Gastroesophageal sphincter (tissue), 4 donors: ENCODE measurements around the gene STYXL2. TPM values are rescaled to one million over a fixed set of nuclear protein-coding genes. Genes with fewer than 3 reads are reported as not detected.

Experiments used
- ATAC-seq: fragments of 150-250 bp; one replicate; pipeline ENCODE4 v1.9.1; 2016; ENCODE audit warnings: mild to moderate bottlenecking, moderate library complexity
- H3K27ac ChIP-seq, 4 donors: fragments of 200-600 bp; sonication (generic) in 3 of 4; 1 replicate in 3 of 4; 2 replicates in 1 of 4; pipeline ENCODE4 v1.5.1; 2016 to 2019
- H3K27me3 ChIP-seq: fragments of 200-600 bp; sonication (generic); one replicate; pipeline ENCODE4 v1.5.1; 2019
- H3K36me3 ChIP-seq, 2 donors: fragments of 200-600 bp; sonication (generic); one replicate each; pipeline ENCODE4 v1.5.1; 2019; ENCODE audit warnings: control low read depth in 1 of 2
- H3K4me1 ChIP-seq, 3 donors: fragments of 200-600 bp; sonication (generic); 1 replicate in 2 of 3; 2 replicates in 1 of 3; pipeline ENCODE4 v1.5.1; 2016 to 2019; ENCODE audit warnings: control low read depth in 2 of 3
- H3K4me3 ChIP-seq, 2 donors: fragments of 200-600 bp; sonication (generic); one replicate each; pipeline ENCODE4 v1.5.1; 2019; ENCODE audit warnings: mild to moderate bottlenecking in 1 of 2, moderate library complexity in 1 of 2
- H3K9me3 ChIP-seq, 3 donors: fragments of 200-600 bp; sonication (generic); one replicate each; pipeline ENCODE4 v1.5.1; 2017 to 2019; ENCODE audit warnings: control low read depth in 2 of 3
- CTCF ChIP-seq, 4 experiments: fragments of 200-600 bp in 2 of 4; fragments of 450-650 bp in 2 of 4; sonication (generic) in 1 of 4; IDR thresholded peaks; one replicate each; pipeline ENCODE4 v1.5.1; 2017 to 2019; ENCODE audit warnings: antibody characterized with exemption in 4 of 4, mild to moderate bottlenecking in 2 of 4, moderate library complexity in 2 of 4
- EP300 ChIP-seq: sonication (generic); formaldehyde crosslinking; IDR thresholded peaks from one replicate; pipeline ENCODE4 v1.6.1; 2017; ENCODE audit warnings: antibody characterized with exemption, mild to moderate bottlenecking
- POLR2A ChIP-seq, 2 donors: fragments of 450-650 bp; IDR thresholded peaks; one replicate each; pipeline ENCODE4 v1.6.1; 2017; ENCODE audit warnings: antibody characterized with exemption in 2 of 2, mild to moderate bottlenecking in 2 of 2, moderate library complexity in 1 of 2
- POLR2AphosphoS5 ChIP-seq: sonication (generic); formaldehyde crosslinking; IDR thresholded peaks from one replicate; pipeline ENCODE4 v1.6.1; 2017; ENCODE audit warnings: antibody characterized with exemption
- WGBS, 2 donors: methylation state at CpG; one replicate each; pipeline ENCODE4 v1.1.5; 2018; ENCODE audit warnings: low coverage in 1 of 2; 5-methylcytosine and 5-hydroxymethylcytosine counted together
- total RNA-seq, 4 donors: library from RNA; depleted of rRNA; stranded (reverse); fragments of >200 nt; gene quantifications; one replicate each; pipeline ENCODE4 v1.1.0, GENCODE V29; 2016

Gene STYXL2
- total RNA-seq, 4 donors from 2014 or later: 0.08 to 0.17 (median 0.16) TPM; not detected in 1

DNA sequence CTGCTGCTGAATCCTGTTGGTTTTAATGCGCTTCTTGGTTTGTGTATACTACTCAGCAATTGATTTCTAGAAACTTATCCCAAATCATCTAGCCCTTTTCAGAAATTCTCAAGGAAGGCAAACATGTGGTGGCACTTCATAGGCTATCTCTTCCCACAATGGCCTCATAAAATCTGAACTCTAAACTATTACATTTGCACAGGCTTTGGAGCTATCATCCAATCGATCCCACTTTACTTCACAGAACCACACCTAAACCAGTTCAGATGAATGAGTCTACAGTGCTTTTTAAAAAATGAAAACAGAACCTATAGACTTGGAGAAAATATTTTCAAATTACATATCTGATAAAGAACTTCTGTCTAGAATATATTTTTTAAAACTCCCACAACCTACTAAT, 6.9 kb downstream of the STYXL2 start:
- H3K4me1 ChIP-seq: no peaks in the 10 kb centered on the region
- no peak overlapping the region for H3K4me3 ChIP-seq
- H3K9me3 ChIP-seq: peaks cover 0 to 7% (median 0%) of the 10 kb centered on the region in 3 donors
- TF ChIP-seq POLR2AphosphoS5 (no peak), POLR2A (IDR thresholded peaks at IDR 0.05) (no peak), EP300 (no peak)
- no peaks in the 10 kb centered on the region for H3K36me3 ChIP-seq
- 85 to 88% methylated on average over 2 of the region's 2 CpGs for WGBS, 2 donors
- no peak for ATAC-seq
- H3K27ac ChIP-seq: no peak overlapping the region
- H3K27me3 ChIP-seq: peaks cover 7% of the 10 kb centered on the region

GRCh38 chr1:167101754-167102153, 7.9 kb downstream of the STYXL2 start:
- no peak overlapping the region for H3K27ac ChIP-seq
- H3K4me1 ChIP-seq: no peaks in the 10 kb centered on the region
- peaks cover 7% of the 10 kb centered on the region for H3K27me3 ChIP-seq
- H3K9me3 ChIP-seq: peaks cover 0 to 7% (median 0%) of the 10 kb centered on the region in 3 donors
- no peaks in the 10 kb centered on the region for H3K36me3 ChIP-seq
- TF ChIP-seq POLR2AphosphoS5: no peak
- no peak for TF ChIP-seq POLR2A (IDR thresholded peaks at IDR 0.05)
- no peak for TF ChIP-seq EP300
- no peak for TF ChIP-seq CTCF (IDR thresholded peaks at IDR 0.05)
- ATAC-seq: no peak
- H3K4me3 ChIP-seq: no peak overlapping the region
- 49 to 84% methylated on average over 2 of the region's 2 CpGs for WGBS, 2 donors

- TF ChIP-seq POLR2A (IDR thresholded peaks at IDR 0.05): no peak
- no peak for TF ChIP-seq POLR2AphosphoS5
- no peak for TF ChIP-seq CTCF (IDR thresholded peaks at IDR 0.05)
- TF ChIP-seq EP300: no peak
- H3K4me3 ChIP-seq: no peak overlapping the region
- no peaks in the 10 kb centered on the region for H3K9me3 ChIP-seq
- H3K27ac ChIP-seq: no peak overlapping the region
- H3K4me1 ChIP-seq: no peaks in the 10 kb centered on the region
- WGBS, 2 donors: 82 to 83% methylated on average over 3 to 5 of the region's 5 CpGs
- H3K27me3 ChIP-seq: peaks cover 7% of the 10 kb centered on the region
- no peaks in the 10 kb centered on the region for H3K36me3 ChIP-seq
- no peak for ATAC-seq
Observed at GRCh38 chr1:167102906-167103573, 9.2 kb downstream of the STYXL2 start.

DNA sequence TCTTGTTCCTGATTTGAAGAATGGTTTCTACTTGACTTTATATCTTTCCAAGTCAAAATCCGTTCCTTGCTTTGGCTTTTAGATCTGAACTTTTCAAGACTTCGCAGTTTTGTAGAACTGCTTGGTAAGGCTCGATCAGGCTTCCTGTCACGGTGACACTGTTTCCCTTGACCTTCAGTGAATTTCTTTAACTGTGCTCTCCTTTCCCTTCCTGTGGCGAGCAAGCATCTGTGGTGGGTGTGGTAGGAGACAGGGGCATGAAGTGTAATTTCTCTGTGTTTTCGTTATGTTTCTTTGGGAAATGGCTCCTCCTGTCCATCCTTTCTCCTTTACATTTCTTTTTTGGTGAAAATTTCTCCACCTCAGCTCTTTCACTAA, 10.4 kb downstream of the STYXL2 start:
- TF ChIP-seq CTCF (IDR thresholded peaks at IDR 0.05): no peak
- no peak for TF ChIP-seq EP300
- TF ChIP-seq POLR2AphosphoS5: no peak
- no peak for TF ChIP-seq POLR2A (IDR thresholded peaks at IDR 0.05)
- Histone ChIP-seq H3K36me3 (no peaks in the 10 kb centered on the region), H3K4me3 (no peak overlapping the region), H3K27ac (no peak overlapping the region), H3K27me3 (peaks cover 7% of the 10 kb centered on the region), H3K4me1 (no peaks in the 10 kb centered on the region), H3K9me3 (no peaks in the 10 kb centered on the region)
- WGBS, 2 donors: 65 to 82% methylated on average over 4 to 6 of the region's 6 CpGs
- no peak for ATAC-seq

- H3K4me3 ChIP-seq: no peak overlapping the region
- H3K9me3 ChIP-seq: peaks cover 0 to 6% (median 0%) of the 10 kb centered on the region in 3 donors
- 29 to 30% methylated on average over 12 of the region's 12 CpGs for WGBS, 2 donors
- H3K4me1 ChIP-seq: no peaks in the 10 kb centered on the region
- no peaks in the 10 kb centered on the region for H3K36me3 ChIP-seq
- TF ChIP-seq CTCF (IDR thresholded peaks at IDR 0.05) (no peak), POLR2AphosphoS5 (no peak), EP300 (no peak), POLR2A (IDR thresholded peaks at IDR 0.05) (no peak)
- no peak for ATAC-seq
- H3K27ac ChIP-seq: no peak overlapping the region
- peaks cover 2% of the 10 kb centered on the region for H3K27me3 ChIP-seq
Observed at GRCh38 chr1:167105271-167106118, 11.6 kb downstream of the STYXL2 start.
